Measurements from ENCODE around the gene PIEZO2.

Gene PIEZO2

GRCh38 chr18:11165952-11166351, 16.6 kb upstream of the PIEZO2 start:
- H3F3A ChIP-seq (ENCODE audit: low read depth), result no peaks in the 10 kb centered on the region
- no peaks in the 10 kb centered on the region for H3K4me1 ChIP-seq (ENCODE audit: insufficient read depth, low read length, poor library complexity, severe bottlenecking)
- no peaks in the 10 kb centered on the region for H3K36me3 ChIP-seq (ENCODE audit: insufficient read depth, low read length)
- no peak overlapping the region for H3K9ac ChIP-seq (ENCODE audit: low read depth, low read length, poor library complexity, severe bottlenecking)
- H3K9me3 ChIP-seq (ENCODE audit: insufficient read depth, low read depth, low read length), result no peaks in the 10 kb centered on the region
- no peaks in the 10 kb centered on the region for H4K20me1 ChIP-seq (ENCODE audit: insufficient read depth, low read length, poor library complexity, severe bottlenecking)
- TF ChIP-seq, protein P1, sequence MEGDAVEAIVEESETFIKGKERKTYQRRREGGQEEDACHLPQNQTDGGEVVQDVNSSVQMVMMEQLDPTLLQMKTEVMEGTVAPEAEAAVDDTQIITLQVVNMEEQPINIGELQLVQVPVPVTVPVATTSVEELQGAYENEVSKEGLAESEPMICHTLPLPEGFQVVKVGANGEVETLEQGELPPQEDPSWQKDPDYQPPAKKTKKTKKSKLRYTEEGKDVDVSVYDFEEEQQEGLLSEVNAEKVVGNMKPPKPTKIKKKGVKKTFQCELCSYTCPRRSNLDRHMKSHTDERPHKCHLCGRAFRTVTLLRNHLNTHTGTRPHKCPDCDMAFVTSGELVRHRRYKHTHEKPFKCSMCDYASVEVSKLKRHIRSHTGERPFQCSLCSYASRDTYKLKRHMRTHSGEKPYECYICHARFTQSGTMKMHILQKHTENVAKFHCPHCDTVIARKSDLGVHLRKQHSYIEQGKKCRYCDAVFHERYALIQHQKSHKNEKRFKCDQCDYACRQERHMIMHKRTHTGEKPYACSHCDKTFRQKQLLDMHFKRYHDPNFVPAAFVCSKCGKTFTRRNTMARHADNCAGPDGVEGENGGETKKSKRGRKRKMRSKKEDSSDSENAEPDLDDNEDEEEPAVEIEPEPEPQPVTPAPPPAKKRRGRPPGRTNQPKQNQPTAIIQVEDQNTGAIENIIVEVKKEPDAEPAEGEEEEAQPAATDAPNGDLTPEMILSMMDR (conservative IDR thresholded peaks at IDR 0.05; ENCODE audit: low read length), result no peak
- TF ChIP-seq EZH2phosphoT487 (IDR thresholded peaks at IDR 0.05; ENCODE audit: borderline replicate concordance), result no peak
- H3K9me2 ChIP-seq (replicated peaks; ENCODE audit: low read depth, low read length), result no peaks in the 10 kb centered on the region
- H2AFZ ChIP-seq (ENCODE audit: low read length), result no peak overlapping the region
- H3K4me3 ChIP-seq (ENCODE audit: low read length, poor library complexity, severe bottlenecking), result no peak overlapping the region
- H3K27me3 ChIP-seq (ENCODE audit: insufficient read depth, low read length, poor library complexity, severe bottlenecking), result no peaks in the 10 kb centered on the region
- no peaks in the 10 kb centered on the region for H3K79me2 ChIP-seq (ENCODE audit: insufficient read depth, low read length)
- H3K4me2 ChIP-seq (ENCODE audit: low read depth, low read length, poor library complexity, severe bottlenecking), result no peak overlapping the region

DNA sequence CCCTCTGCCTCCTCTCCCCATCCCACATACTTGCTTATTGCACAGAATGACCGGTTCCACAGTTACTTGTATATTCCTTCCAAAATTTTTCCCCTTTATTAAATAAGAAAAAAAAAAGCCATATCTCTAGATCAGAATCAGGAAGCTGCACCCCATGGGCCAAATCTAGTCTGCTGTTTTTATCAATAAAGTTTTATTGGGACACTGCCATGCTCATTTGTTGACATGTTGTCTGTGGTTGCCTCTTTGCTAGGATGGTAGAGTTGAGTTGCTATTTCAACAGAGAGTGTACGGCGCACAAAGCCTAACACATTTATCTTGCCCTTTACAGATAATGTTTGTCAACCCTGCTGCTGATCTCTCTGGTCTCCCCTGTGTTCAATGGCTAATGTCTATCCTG, 15.8 kb upstream of the PIEZO2 start:
- H3F3A ChIP-seq (ENCODE audit: low read depth), result no peaks in the 10 kb centered on the region
- no peaks in the 10 kb centered on the region for H3K27me3 ChIP-seq (ENCODE audit: insufficient read depth, low read length, poor library complexity, severe bottlenecking)
- H3K4me3 ChIP-seq (ENCODE audit: low read length, poor library complexity, severe bottlenecking), result no peak overlapping the region
- no peak overlapping the region for H3K9ac ChIP-seq (ENCODE audit: low read depth, low read length, poor library complexity, severe bottlenecking)
- TF ChIP-seq, protein P1 (conservative IDR thresholded peaks at IDR 0.05; ENCODE audit: low read length), result no peak
- no peak for TF ChIP-seq EZH2phosphoT487 (IDR thresholded peaks at IDR 0.05; ENCODE audit: borderline replicate concordance)
- no peaks in the 10 kb centered on the region for H3K4me1 ChIP-seq (ENCODE audit: insufficient read depth, low read length, poor library complexity, severe bottlenecking)
- no peaks in the 10 kb centered on the region for H3K79me2 ChIP-seq (ENCODE audit: insufficient read depth, low read length)
- H3K36me3 ChIP-seq (ENCODE audit: insufficient read depth, low read length), result no peaks in the 10 kb centered on the region
- no peaks in the 10 kb centered on the region for H3K9me3 ChIP-seq (ENCODE audit: insufficient read depth, low read depth, low read length)
- no peaks in the 10 kb centered on the region for H3K9me2 ChIP-seq (replicated peaks; ENCODE audit: low read depth, low read length)
- no peak overlapping the region for H2AFZ ChIP-seq (ENCODE audit: low read length)
- H4K20me1 ChIP-seq (ENCODE audit: insufficient read depth, low read length, poor library complexity, severe bottlenecking), result no peaks in the 10 kb centered on the region
- no peak overlapping the region for H3K4me2 ChIP-seq (ENCODE audit: low read depth, low read length, poor library complexity, severe bottlenecking)

- no peak overlapping the region for H3K4me2 ChIP-seq (ENCODE audit: low read depth, low read length, poor library complexity, severe bottlenecking)
- no peaks in the 10 kb centered on the region for H3K9me3 ChIP-seq (ENCODE audit: insufficient read depth, low read depth, low read length)
- no peaks in the 10 kb centered on the region for H4K20me1 ChIP-seq (ENCODE audit: insufficient read depth, low read length, poor library complexity, severe bottlenecking)
- no peaks in the 10 kb centered on the region for H3F3A ChIP-seq (ENCODE audit: low read depth)
- no peak overlapping the region for H3K4me3 ChIP-seq (ENCODE audit: low read length, poor library complexity, severe bottlenecking)
- no peak for TF ChIP-seq EZH2phosphoT487 (IDR thresholded peaks at IDR 0.05; ENCODE audit: borderline replicate concordance)
- TF ChIP-seq, protein P1 (conservative IDR thresholded peaks at IDR 0.05; ENCODE audit: low read length), result no peak
- no peaks in the 10 kb centered on the region for H3K27me3 ChIP-seq (ENCODE audit: insufficient read depth, low read length, poor library complexity, severe bottlenecking)
- no peaks in the 10 kb centered on the region for H3K79me2 ChIP-seq (ENCODE audit: insufficient read depth, low read length)
- H3K9ac ChIP-seq (ENCODE audit: low read depth, low read length, poor library complexity, severe bottlenecking), result no peak overlapping the region
- H3K4me1 ChIP-seq (ENCODE audit: insufficient read depth, low read length, poor library complexity, severe bottlenecking), result no peaks in the 10 kb centered on the region
- no peaks in the 10 kb centered on the region for H3K9me2 ChIP-seq (replicated peaks; ENCODE audit: low read depth, low read length)
- H3K36me3 ChIP-seq (ENCODE audit: insufficient read depth, low read length), result no peaks in the 10 kb centered on the region
- no peak overlapping the region for H2AFZ ChIP-seq (ENCODE audit: low read length)
These were observed 14.3 kb upstream of the PIEZO2 start for GRCh38 chr18:11163665-11164064.
